B cell (primary cell): ENCODE measurements around the gene FKBP15.

Source experiments
- EZH2 ChIP-seq: IDR thresholded peaks from 2 replicates; pipeline ENCODE4 v1.6.1; 2012; ENCODE audit warnings: borderline replicate concordance, low read depth, mild to moderate bottlenecking, moderate library complexity, low read length; ENCODE audit not compliant: insufficient read depth, poor library complexity, severe bottlenecking
- TF ChIP-seq, protein P1 (sequence below): fragments of 200-600 bp; IDR thresholded peaks from one replicate; pipeline ENCODE4 v1.8.0; 2022; ENCODE audit warnings: antibody characterized with exemption, mild to moderate bottlenecking

DNA sequence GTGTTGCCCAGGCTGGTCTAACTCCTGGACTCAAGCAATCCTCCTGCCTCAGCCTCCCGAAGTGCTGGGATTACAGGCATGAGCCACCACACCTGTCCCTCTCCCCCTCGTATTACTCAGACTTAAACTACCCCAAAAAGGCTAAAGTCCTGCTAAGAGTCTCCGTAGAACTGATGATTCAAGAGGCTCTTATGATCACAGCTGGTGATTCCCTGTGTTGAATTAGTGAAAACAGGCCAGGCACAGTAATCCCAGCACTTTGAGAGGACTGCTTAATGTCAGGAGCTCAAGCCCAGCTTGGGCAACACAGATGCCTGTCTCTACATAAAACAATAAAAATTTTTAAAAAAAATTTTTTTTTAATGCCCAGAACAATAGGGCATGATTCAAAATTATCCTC lies 45.1 kb upstream of the FKBP15 start:
- TF ChIP-seq, protein P1, sequence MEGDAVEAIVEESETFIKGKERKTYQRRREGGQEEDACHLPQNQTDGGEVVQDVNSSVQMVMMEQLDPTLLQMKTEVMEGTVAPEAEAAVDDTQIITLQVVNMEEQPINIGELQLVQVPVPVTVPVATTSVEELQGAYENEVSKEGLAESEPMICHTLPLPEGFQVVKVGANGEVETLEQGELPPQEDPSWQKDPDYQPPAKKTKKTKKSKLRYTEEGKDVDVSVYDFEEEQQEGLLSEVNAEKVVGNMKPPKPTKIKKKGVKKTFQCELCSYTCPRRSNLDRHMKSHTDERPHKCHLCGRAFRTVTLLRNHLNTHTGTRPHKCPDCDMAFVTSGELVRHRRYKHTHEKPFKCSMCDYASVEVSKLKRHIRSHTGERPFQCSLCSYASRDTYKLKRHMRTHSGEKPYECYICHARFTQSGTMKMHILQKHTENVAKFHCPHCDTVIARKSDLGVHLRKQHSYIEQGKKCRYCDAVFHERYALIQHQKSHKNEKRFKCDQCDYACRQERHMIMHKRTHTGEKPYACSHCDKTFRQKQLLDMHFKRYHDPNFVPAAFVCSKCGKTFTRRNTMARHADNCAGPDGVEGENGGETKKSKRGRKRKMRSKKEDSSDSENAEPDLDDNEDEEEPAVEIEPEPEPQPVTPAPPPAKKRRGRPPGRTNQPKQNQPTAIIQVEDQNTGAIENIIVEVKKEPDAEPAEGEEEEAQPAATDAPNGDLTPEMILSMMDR, result no peak
- no peak for TF ChIP-seq EZH2
